NCI-H2196 (cell line): ENCODE data around the gene NXPE3.

ENCODE experiments used
- DNase-seq: peaks from one replicate; lab custom pipeline; 2025; ENCODE audit not compliant: unreplicated experiment; lab: John Stamatoyannopoulos, UW

The NXPE3 gene

GRCh38 chr3:101873619-101874018 is 94.6 kb downstream of the NXPE3 start:
- DNase-seq: no peak

- DNase-seq: no peak
These were observed 97.1 kb downstream of the NXPE3 start for GRCh38 chr3:101876142-101876541.
